ENCODE measurements around the gene CACNA2D3.

DNA sequence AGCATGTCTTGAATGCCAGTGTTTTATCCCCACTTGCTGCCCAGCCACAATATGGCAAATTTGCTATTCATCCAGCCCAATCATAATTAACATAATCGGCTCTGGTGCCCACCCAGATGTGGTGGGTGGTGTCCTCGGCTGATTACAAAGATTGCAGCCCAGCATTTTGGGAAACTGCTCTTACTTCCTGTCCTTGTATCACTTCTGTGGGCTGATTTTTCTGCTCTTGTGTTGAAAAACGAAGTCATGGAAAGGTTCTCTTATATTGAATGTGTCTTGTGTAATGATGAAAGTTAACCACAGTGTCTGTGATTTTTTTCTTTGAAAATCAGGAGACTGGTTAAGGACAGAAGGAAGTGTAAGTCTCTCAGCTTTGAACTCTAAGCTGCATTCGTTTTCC lies 141.7 kb downstream of the CACNA2D3 start:
- TF ChIP-seq, protein P1, sequence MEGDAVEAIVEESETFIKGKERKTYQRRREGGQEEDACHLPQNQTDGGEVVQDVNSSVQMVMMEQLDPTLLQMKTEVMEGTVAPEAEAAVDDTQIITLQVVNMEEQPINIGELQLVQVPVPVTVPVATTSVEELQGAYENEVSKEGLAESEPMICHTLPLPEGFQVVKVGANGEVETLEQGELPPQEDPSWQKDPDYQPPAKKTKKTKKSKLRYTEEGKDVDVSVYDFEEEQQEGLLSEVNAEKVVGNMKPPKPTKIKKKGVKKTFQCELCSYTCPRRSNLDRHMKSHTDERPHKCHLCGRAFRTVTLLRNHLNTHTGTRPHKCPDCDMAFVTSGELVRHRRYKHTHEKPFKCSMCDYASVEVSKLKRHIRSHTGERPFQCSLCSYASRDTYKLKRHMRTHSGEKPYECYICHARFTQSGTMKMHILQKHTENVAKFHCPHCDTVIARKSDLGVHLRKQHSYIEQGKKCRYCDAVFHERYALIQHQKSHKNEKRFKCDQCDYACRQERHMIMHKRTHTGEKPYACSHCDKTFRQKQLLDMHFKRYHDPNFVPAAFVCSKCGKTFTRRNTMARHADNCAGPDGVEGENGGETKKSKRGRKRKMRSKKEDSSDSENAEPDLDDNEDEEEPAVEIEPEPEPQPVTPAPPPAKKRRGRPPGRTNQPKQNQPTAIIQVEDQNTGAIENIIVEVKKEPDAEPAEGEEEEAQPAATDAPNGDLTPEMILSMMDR (IDR thresholded peaks at IDR 0.05) = no peak
- no peak for TF ChIP-seq POLR2A (IDR thresholded peaks at IDR 0.05)

Measured in uterus (tissue), 2 donors.